NAMALWA (cell line): ENCODE results near the gene GMDS.

Source experiments
- DNase-seq: peaks from one replicate; pipeline ENCODE4 v3.0.0-alpha.2; 2015; ENCODE audit warnings: low spot score

GMDS gene

DNA sequence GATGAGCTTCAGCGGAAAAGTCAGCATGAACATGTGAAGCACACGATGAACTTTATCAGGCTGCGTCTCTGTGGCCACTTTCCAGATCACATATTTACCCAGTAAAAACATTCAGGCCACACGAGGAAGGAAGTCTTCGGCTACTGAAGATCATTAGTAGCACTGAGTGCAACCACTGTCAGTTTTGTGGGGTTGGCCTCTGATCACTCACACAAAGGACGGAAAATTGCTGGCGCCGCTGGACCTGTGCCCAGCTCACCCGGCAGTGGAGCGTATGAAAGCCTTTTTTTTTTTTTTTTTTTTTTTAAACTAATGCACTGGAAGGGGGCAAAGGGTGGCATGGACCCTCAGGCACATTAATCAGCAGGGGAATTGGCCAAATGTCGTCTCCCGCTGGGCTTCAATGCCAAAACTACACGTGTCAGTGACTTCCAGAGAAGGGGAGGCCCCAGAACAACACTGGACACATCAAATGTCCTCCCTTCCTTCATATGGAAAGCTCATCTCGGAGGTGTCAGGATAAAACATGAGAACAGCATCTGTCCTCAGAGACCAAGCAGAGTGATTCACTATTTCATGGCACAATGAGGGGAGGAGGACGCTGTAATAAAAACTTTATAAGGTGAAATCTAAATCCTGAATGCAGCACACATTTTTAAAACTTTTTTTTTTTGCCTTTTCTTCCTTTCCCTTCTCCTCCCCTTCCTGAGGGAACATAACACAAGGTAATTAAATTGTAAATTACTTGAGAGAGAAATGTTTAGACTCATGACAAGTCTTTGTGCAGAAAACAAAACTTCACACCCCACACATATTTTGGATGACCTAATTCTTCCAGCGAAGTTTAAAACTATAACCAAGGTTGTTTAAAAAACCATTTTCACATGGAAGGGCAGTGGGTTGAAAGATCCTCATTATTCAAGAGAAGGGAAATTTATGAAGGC, 412.3 kb downstream of the GMDS start:
- no peak for DNase-seq

DNA sequence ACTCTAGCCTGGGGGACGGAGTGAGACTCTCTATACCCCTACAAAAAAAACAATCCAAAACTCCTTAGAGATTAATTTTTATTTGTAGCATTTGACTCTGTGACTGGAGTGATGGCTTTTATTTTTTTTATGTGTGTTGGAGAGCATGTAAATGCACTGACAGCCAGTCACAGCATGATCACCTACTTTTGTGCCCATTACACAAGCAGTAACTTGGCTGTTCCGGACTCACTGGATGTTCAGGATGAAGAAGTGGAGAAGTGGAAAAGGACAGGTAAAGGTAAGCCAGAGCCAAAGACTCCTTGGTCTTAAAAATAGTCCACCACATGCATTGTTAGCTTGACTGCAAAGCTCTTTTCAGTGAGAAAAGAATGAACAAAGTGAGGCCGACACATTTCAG, 413.0 kb downstream of the GMDS start:
- DNase-seq = no peak

DNA sequence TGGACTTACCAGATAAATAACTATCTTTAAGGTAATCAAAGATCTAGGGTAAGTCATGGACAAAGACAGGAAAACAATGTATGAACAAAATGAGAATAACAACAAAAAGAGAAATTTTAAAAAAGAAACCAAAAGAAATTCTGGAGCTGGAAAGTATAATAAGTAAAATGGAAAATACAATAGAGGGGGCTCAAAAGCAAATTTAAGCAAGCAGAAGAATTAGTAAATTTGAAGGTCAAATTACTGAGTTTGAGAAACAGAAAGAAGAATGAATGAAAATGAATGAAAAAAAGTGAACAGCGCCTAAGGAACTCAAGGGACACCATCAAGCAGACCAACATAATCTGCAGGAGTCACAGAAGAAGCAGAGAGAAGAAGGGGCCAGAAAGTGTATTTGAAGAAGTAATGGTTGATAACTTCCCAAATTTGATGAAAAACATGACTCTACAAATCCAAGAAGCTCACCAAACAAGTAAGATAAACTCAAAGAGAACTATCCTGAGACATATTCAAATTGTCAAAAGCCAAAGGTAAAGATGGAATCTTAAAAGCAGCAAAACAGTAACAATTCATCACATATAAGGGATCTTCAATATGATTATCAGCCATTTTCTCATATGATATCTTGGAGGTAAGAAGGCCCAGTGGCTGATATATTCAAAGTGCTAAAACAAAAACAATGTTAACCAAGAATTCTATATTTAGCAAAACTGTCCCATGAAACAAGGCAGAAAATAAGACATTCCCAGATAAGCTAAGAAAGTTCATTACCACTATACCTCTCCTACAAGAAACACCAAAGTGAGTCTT, 417.2 kb downstream of the GMDS start:
- no peak for DNase-seq

DNA sequence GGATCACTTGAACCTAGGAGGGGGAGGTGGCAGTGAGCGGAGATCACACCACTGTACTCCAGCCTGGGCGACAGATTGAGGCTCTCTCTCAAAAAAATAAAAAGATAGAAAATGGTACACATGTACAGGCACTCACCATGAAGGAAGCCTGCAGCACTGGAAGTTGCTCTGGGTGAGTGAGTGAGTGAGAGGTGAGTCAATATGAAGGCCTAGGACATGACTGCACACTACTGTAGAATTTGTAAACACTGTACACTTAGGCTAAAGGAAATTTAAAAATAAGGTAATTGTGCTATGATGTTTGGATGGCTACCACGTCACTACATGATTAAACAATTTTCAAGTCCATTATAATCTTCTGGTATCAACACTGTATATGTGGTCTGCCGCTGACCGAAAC, 419.5 kb downstream of the GMDS start:
- DNase-seq = no peak

DNA sequence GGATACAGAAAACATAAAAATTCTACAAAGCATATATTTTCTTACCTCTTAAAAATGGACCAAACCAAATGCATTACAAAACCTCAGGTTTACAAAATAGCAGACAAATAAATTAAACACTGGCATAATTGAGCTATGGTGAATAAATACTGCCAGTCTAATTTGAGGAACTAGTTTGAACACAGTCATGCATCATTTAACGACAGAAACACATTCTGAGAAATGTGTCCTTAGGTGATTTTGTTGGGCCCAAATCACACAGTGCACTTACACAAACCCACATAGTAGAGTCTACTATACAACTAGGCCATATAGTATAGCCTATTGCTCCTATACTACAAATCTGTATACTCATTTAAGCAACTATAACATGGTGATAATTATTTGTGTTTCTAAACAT, 420.1 kb downstream of the GMDS start:
- peak; percentile 25 for DNase-seq

GRCh38 chr6:1821513-1822183, 423.8 kb downstream of the GMDS start:
- DNase-seq = peak; percentile 24

DNA sequence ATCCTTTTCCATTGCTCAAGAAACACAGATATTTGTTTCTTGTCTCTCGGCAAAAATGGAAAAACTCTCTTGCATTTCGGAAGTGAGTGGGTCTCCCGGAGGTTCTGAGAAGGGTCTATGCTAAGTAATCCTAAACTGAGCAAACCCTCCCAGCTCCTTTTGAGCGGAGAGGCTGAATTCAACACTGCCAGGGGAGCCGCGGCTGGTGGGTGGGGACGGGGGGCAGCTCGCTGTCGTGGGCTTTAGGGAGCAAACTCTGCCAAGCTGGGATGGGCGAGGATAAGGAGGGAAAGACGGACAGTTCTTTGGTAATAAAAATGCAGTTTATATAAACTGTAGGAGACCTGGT, 424.3 kb downstream of the GMDS start:
- DNase-seq = no peak

GRCh38 chr6:1820714-1821113, 424.7 kb downstream of the GMDS start:
- DNase-seq = no peak

DNA sequence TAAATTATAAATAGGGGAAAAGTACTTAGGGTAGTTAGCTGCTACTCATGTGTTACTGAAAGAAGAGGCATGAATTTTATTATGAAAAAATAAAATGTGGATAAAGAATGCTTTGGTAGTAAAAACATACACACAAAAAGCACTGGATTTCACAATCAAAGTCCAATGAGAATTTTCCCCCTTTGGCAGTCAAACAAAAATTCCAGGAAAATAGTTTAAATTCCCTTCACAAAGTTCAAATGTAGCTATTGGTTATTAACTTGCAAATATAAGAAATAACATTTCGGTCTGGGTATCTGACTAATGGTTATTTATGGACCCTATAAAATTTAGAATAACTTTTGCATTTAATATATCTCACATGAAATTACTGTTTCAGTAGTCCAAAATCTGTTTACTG, 425.2 kb downstream of the GMDS start:
- no peak for DNase-seq

DNA sequence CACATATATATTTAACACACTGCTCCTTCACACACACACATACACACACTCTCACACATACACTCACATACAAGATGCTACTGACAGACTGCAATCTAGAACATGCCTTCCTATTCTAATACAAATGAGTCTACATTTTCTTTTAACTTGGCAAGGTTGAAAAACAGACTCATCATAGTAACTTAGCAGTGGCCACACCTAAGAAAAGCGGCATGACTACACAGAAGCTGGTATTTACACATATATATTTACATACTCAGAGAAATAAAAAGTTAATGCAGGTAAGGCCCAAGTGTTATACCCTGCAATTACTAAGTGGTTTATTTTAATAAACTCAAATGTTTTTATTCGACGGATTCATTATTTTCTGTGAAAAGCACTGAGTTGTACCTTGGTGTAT, 426.4 kb downstream of the GMDS start:
- no peak for DNase-seq

- no peak for DNase-seq
Measured at GRCh38 chr6:1817033-1817761, 428.2 kb downstream of the GMDS start.

- no peak for DNase-seq
Measured at GRCh38 chr6:1815827-1816452, 429.5 kb downstream of the GMDS start.

DNA sequence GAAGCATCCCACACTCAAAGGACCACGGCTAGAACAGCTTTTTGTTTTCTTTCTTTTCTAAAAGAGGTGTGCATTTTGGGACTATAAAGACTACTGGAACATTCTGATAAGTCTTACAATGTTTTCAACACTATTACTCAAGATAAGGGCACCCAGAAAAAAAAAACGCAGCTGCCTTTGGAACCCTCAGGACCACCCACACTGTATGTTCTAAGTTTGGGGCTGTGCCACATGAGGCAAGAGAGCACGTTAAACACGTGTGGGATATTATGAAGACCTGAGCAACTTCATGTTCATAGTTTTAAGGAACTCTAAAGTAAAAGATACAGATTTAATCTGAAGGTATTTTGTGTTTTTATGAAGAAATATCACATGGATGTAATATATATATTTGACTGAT, 431.1 kb downstream of the GMDS start:
- DNase-seq = no peak

GRCh38 chr6:1812487-1812886, 432.9 kb downstream of the GMDS start:
- DNase-seq = no peak

DNA sequence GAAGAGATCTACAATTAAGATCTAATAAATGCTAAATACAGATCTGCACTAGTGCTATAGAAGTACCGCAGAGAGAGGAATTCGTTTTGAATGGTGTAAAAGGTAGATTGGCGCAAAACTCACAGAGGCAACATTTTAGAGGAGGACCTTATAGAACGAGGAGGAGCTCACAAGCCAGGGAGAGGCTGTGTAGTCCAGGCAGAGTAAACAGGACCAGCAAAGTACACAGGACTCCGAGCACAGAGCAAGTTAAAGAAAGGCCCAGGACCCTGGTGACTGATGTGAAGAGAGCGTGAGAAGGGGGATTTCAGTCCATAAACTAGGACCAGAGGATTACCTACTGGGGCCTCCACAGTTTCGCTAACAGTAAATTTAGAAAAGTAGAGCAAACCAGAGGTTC, 433.4 kb downstream of the GMDS start:
- no peak for DNase-seq

DNA sequence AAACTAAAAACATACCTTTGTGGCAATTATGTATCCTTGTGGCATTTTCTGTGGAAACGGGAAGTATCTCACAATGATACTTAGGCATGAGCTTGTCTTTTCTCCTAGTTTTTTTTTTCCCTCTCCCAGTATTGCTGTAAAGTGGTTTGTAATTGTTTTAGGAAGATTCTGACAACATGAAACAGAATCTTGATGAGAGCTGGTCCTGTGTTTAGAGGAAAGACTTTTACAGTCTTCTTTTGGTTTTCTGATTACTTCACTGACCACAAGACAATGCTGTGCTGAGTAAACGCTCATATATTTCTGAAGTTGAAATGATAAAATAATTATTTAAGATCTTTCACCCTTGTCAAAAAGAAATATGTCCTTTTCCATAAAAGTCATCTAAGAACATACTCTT, 434.5 kb downstream of the GMDS start:
- no peak for DNase-seq

DNA sequence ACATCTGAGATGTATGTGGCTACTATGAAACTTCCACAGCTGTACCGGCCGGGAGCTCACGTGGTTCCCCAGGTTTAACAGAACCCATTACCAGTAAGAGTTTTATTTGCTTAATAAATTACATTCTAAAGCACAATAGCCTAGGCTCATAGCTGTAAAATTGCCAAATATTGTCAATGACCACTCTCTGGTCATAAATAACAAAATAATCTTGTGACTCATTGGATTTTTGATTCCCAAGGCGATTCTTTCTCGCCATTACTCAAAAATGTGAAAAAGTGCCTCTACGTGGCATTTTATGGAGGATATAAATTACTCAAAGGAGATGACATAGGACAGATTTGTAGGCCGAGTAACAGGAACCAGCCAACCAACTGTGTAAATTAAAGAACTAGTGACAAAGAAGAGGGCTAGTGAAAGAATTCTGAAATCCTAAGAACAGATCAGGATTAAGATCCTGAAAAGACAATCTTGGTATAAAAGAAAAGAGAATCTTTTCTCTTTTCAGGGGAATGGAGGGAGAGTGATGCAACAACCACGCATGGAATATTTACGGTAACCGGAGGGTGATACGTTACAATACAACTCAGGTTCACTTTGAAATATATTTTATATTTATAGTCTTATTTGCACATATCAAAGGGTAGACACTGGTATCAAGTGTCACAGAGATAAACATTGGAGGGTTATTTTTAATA, 436.0 kb downstream of the GMDS start:
- DNase-seq = no peak

GRCh38 chr6:1806935-1807334, 438.5 kb downstream of the GMDS start:
- DNase-seq = no peak

GRCh38 chr6:1802491-1803395, 442.7 kb downstream of the GMDS start:
- no peak for DNase-seq

DNA sequence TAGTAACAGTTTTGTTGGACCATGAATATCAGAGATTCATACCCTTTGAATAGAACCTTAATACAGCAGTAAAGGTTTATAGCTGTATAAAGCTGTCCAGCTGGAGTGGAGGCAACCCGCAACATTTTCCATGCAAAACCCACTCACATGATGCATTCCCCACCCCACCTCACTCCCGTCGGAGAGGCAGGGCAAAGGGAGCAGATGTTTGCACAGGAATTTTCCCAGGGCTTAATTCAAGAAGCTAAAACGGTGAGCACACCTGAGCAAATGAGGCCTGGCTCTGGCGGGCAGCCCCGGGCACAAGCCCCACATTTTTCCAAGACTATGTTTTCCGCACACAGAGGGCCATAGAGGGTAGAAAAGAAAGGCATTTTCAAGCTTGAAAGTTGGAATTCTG, 444.0 kb downstream of the GMDS start:
- no peak for DNase-seq
